SK-N-SH (cell line): ENCODE data around the gene PTPRK.

Experiments used
- CTCF ChIP-seq: fragments of 200-600 bp; sonication (generic); IDR thresholded peaks from 2 replicates; pipeline ENCODE4 v1.6.1; 2017; ENCODE audit warnings: antibody characterized with exemption, mild to moderate bottlenecking, moderate library complexity
- FOXM1 ChIP-seq: IDR thresholded peaks from 2 replicates; pipeline ENCODE4 v1.4.0; 2012; ENCODE audit warnings: low read depth, mild to moderate bottlenecking
- MXI1 ChIP-seq: IDR thresholded peaks from 2 replicates; pipeline ENCODE4 v1.6.1; 2012; ENCODE audit warnings: mild to moderate bottlenecking, low read depth, low read length, improper control_type of control experiment
- POLR2AphosphoS5 ChIP-seq: IDR thresholded peaks from 2 replicates; pipeline ENCODE4 v1.6.1; 2012; ENCODE audit warnings: low read depth, low read length
- RFX5 ChIP-seq: IDR thresholded peaks from 2 replicates; pipeline ENCODE4 v1.6.1; 2012; ENCODE audit warnings: mild to moderate bottlenecking, improper control_type of control experiment, low read length
- RXRA ChIP-seq: IDR thresholded peaks from 2 replicates; pipeline ENCODE4 v1.4.0; 2012; ENCODE audit warnings: low read depth, mild to moderate bottlenecking, borderline replicate concordance
- TCF12 ChIP-seq: IDR thresholded peaks from 2 replicates; pipeline ENCODE4 v1.4.0; 2012
- USF2 ChIP-seq: fragments of 150-350 bp; IDR thresholded peaks from 2 replicates; pipeline ENCODE4 v1.6.1; 2017; ENCODE audit warnings: antibody characterized with exemption, low read length, low read depth, borderline replicate concordance

GRCh38 chr6:128327890-128328289, 192.5 kb downstream of the PTPRK start:
- TF ChIP-seq CTCF (peak; percentile 32; the same call in 1 of the 2 replicates), POLR2AphosphoS5 (no peak), RFX5 (no peak), USF2 (no peak), RXRA (no peak), FOXM1 (no peak), MXI1 (no peak), TCF12 (no peak)
